Prostate gland (tissue), 2 donors: ENCODE data around the gene NABP2. TPM values are rescaled to one million over a fixed set of nuclear protein-coding genes. Genes with fewer than 3 reads are reported as not detected.

Experiments
- DNase-seq: peaks from one replicate; pipeline ENCODE4 v3.0.0-alpha.2; 2019; ENCODE audit warnings: low spot score
- H3K27ac ChIP-seq, 2 donors: fragments of 200-600 bp; sonication (generic); 2 replicates each; pipeline ENCODE4 v1.5.1; 2017 to 2019
- H3K27me3 ChIP-seq: fragments of 200-600 bp; sonication (generic); replicated peaks from 2 replicates; pipeline ENCODE4 v1.5.1; 2019; ENCODE audit not compliant: insufficient read depth
- H3K36me3 ChIP-seq, 2 donors: fragments of 200-600 bp; sonication (generic); 1 replicate in 1 of 2; 2 replicates in 1 of 2; pipeline versions ENCODE4 v1.5.1 to v1.8.1; 2017 to 2019
- H3K4me1 ChIP-seq: fragments of 200-600 bp; sonication (generic); replicated peaks from 2 replicates; pipeline ENCODE4 v1.5.1; 2019
- H3K4me3 ChIP-seq, 2 donors: fragments of 200-600 bp; sonication (generic); 2 replicates each; pipeline ENCODE4 v1.5.1; 2017 to 2019
- H3K9me3 ChIP-seq: fragments of 200-600 bp; sonication (generic); 2 replicates; pipeline ENCODE4 v1.5.1; 2017
- POLR2A ChIP-seq: fragments of 450-650 bp; IDR thresholded peaks from one replicate; pipeline ENCODE4 v1.6.1; 2016; ENCODE audit warnings: antibody characterized with exemption, mild to moderate bottlenecking
- POLR2AphosphoS5 ChIP-seq: sonication (generic); formaldehyde crosslinking; IDR thresholded peaks from one replicate; pipeline ENCODE4 v1.6.1; 2017; ENCODE audit warnings: antibody characterized with exemption
- WGBS: methylation state at CpG from one replicate; pipeline ENCODE4 v1.1.5; 2018; 5-methylcytosine and 5-hydroxymethylcytosine counted together
- intact Hi-C: fragments of 100-400 bp; cut with DNase I; formaldehyde crosslinking; loops from one replicate; pipeline ENCODE4 v1.14.2; 2022
- total RNA-seq, 2 donors: library from RNA; depleted of rRNA; stranded (reverse); fragments of >200 nt; gene quantifications; one replicate each; pipeline ENCODE4 v1.1.0, GENCODE V29; 2016
- TF ChIP-seq, protein P1 (sequence below), 4 experiments: fragments of 200-600 bp in 2 of 4; fragments of 450-650 bp in 2 of 4; sonication (generic) in 2 of 4; IDR thresholded peaks; 1 replicate in 3 of 4; 2 replicates in 1 of 4; pipeline ENCODE4 v1.5.1; 2016 to 2019; ENCODE audit warnings: antibody characterized with exemption in 4 of 4, mild to moderate bottlenecking in 2 of 4, moderate library complexity in 2 of 4

NABP2 gene
- total RNA-seq, 2 donors from 2014 or later, result 21.4 to 33.2 TPM

DNA sequence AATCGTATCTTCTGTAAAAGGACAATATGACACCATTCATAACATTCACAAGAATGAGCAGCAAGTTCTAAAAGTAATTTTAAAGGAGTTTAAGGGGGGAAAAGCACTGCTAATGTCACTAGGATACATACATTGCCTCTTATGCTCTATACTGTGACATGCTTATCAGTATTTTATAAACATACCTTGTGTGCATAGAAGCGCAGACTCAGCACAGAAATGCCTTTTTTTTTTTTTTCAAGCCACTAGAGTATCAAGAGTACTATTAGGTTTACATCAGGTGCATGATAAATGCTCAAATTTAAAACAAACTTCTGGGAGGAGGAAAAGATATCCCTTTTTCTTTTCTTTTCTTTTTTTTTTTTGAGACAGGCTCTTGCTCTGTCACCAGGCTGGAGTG, 21.3 kb upstream of the NABP2 start:
- Histone ChIP-seq H3K36me3 (peaks cover 4 to 10% of the 10 kb centered on the region in 2 donors), H3K4me1 (no peaks in the 10 kb centered on the region), H3K9me3 (no peaks in the 10 kb centered on the region), H3K27me3 (no peaks in the 10 kb centered on the region), H3K27ac (no peak overlapping the region), H3K4me3 (no peak overlapping the region)
- TF ChIP-seq POLR2AphosphoS5, result no peak
- TF ChIP-seq POLR2A, result no peak
- TF ChIP-seq, protein P1, sequence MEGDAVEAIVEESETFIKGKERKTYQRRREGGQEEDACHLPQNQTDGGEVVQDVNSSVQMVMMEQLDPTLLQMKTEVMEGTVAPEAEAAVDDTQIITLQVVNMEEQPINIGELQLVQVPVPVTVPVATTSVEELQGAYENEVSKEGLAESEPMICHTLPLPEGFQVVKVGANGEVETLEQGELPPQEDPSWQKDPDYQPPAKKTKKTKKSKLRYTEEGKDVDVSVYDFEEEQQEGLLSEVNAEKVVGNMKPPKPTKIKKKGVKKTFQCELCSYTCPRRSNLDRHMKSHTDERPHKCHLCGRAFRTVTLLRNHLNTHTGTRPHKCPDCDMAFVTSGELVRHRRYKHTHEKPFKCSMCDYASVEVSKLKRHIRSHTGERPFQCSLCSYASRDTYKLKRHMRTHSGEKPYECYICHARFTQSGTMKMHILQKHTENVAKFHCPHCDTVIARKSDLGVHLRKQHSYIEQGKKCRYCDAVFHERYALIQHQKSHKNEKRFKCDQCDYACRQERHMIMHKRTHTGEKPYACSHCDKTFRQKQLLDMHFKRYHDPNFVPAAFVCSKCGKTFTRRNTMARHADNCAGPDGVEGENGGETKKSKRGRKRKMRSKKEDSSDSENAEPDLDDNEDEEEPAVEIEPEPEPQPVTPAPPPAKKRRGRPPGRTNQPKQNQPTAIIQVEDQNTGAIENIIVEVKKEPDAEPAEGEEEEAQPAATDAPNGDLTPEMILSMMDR (IDR thresholded peaks at IDR 0.05), result no peak
- intact Hi-C loops, result no loop called here
- WGBS, result 46% methylated on average over 2 of the region's 2 CpGs
- no peak for DNase-seq

DNA sequence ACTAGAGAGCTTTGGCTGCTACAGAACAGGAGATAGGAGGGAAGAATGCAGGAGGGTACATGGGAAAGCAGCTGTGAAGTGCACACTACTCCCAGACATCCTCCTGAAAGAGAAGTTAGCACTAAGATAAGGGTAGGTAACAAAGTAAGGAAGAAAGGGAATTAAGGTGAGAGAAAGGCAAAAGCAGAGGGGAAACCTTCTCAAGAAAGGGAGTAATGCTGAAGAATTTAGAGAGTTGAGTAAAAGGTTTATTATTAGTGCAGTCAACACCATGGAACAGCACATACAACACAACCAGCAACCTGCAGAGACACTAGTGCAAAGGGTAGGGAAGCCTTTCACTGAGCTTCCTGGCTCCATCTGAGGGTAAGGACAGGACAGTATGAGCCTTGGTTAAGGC, 19.9 kb upstream of the NABP2 start:
- no peaks in the 10 kb centered on the region for H3K4me1 ChIP-seq
- peaks cover 6 to 14% of the 10 kb centered on the region in 2 donors for H3K36me3 ChIP-seq
- TF ChIP-seq, protein P1 (IDR thresholded peaks at IDR 0.05), result no peak
- TF ChIP-seq POLR2AphosphoS5 (no peak), POLR2A (no peak)
- intact Hi-C loops, result no loop called here
- no peak for DNase-seq
- H3K4me3 ChIP-seq, result no peak overlapping the region
- H3K27me3 ChIP-seq, result no peaks in the 10 kb centered on the region
- no peak overlapping the region for H3K27ac ChIP-seq
- no peaks in the 10 kb centered on the region for H3K9me3 ChIP-seq

DNA sequence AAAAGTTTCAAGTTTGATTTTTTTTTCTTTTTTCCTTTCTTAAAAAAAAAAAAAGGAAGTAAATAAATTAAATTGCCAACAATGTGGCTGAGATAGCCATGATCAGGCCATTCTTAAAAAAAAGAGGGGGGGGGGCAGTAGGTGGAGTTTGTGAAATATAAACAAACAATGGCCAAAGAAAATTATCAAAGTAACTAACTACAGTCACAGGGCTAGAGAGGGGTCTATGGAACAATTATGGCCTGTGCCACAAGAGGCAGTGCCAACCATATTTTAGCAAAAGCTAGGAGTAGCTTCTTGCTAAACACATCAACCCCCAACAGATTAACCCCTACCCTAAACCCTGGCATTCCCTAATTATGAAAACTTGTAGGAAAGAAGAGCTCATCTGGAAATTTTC, 18.7 kb upstream of the NABP2 start:
- H3K36me3 ChIP-seq, result peaks cover 12 to 26% of the 10 kb centered on the region in 2 donors
- no peaks in the 10 kb centered on the region for H3K4me1 ChIP-seq
- H3K27me3 ChIP-seq, result no peaks in the 10 kb centered on the region
- intact Hi-C loops, result no loop called here
- H3K9me3 ChIP-seq, result no peaks in the 10 kb centered on the region
- no peak for DNase-seq
- H3K4me3 ChIP-seq, result no peak overlapping the region
- TF ChIP-seq POLR2A (no peak), POLR2AphosphoS5 (no peak)
- TF ChIP-seq, protein P1 (IDR thresholded peaks at IDR 0.05), result no peak
- peak overlapping the region in 1 of 2 donors; percentile 11 for H3K27ac ChIP-seq

DNA sequence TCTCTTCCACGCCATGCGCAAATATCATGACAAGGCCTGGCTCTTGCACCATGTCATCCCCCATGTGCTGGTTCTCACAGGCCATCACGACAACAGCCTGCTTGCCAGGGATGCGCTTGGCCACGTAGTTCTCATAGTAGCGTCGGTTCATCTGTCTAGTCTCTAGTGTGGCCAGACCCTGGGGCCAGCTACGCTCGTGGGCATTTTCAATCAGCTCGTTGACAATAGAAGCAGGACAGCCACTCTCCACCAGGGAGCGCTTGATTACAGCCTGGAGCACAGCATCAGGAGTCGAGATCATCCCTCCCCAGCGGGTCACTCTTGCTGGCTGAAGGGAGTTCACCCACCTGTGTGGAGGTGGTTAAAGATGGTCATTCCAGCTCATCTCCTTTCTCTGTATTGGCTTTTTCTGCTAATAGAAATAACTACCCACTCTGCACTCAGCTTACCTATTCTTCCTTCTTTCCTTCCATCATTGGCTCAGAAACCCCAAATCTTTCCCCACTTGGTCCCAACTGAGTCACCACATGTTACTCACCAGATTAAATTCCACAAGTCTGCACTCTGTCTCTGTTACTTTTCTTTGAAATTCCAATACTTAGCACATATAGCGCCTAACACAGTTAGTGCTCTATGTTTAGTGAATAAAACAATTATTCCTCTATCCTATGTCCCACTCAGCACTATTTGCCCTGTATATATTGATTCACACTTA, 17.5 kb upstream of the NABP2 start:
- Histone ChIP-seq H3K9me3 (no peaks in the 10 kb centered on the region), H3K36me3 (peaks cover 18 to 30% of the 10 kb centered on the region in 2 donors), H3K27ac (peak overlapping the region; percentile 11 to 14), H3K4me1 (no peaks in the 10 kb centered on the region), H3K27me3 (no peaks in the 10 kb centered on the region), H3K4me3 (no peak overlapping the region)
- WGBS, result 54% methylated on average over 14 of the region's 14 CpGs
- intact Hi-C loops, result no loop called here
- DNase-seq, result peak; percentile 53
- TF ChIP-seq POLR2AphosphoS5 (peak; percentile 38), POLR2A (no peak)
- TF ChIP-seq, protein P1 (IDR thresholded peaks at IDR 0.05), result peak in 3 of 4 experiments; percentile 55 to 66 (median 57)

DNA sequence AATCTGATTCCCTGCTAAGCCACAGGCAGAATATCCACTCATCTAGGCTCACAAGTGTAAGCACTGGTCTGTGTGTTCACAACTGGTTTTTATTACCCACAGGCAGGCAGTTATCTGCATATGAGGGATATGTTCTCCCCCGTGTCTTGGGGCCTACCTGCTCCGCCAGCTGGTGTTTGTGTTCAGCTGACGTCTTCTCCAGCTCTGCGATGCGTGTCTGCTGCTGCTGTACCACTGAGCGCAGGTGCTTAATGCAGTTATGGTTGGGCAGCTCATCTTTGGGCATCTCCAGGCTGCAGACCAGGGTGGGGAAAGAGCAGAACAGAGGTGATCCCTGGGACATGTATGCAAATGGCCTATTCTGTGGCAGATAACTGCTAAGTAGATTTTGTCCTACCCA, 16.1 kb upstream of the NABP2 start:
- Histone ChIP-seq H3K27me3 (no peaks in the 10 kb centered on the region), H3K4me1 (no peaks in the 10 kb centered on the region), H3K36me3 (peaks cover 26 to 35% of the 10 kb centered on the region in 2 donors), H3K4me3 (no peak overlapping the region), H3K27ac (no peak overlapping the region), H3K9me3 (no peaks in the 10 kb centered on the region)
- intact Hi-C loops, result no loop called here
- 83% methylated on average over 6 of the region's 6 CpGs for WGBS
- DNase-seq, result no peak
- TF ChIP-seq, protein P1 (IDR thresholded peaks at IDR 0.05), result no peak
- no peak for TF ChIP-seq POLR2AphosphoS5
- no peak for TF ChIP-seq POLR2A
